Measurements from ENCODE around the gene LAG3.
"Not testable (repeated sequence)": the region's sequence is repeated elsewhere in the genome, so short reads cannot be mapped to it uniquely, and the experiment has no call there.

LAG3 gene

DNA sequence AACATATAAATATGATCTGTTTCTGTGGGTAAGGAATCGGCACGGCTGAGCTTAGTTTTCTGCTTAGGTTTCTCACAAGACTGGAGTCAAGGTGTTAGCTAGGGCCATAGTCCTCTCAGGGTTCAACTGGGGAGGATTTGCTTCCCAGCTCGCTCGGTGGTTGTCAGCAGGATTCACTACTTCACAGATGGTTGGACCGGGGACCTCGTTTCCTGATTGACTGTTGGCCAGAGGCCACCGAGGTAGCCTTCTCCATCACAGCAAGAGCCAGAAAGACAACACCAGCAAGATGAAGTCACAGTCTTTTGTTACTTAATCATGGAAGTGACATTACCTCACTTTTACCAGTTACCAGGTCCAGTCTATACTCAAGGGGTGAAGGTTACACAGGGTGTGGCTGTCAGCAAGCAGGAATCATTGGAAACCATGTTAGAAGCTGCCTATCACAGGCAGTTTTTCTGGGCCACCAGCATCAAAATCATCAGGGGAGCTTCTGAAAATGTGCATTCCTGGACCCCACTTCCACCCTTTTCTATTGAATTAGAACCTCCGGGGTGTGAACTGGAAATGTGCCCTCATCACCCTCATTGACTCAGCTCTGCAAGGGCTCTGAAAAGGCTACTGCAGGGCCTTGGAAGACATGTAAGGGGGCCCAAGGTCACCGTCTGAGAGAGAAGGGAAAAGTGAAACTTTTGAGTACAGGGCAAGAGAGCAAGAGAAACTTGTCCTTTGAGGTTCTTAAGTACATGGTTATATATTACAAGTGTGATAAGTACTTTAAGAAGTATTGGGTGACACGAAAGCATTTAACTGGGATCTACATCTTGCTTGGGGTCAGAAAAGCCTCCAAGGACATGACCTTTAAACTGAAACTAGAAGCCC, 37.6 kb upstream of the LAG3 start:
- H3K27ac ChIP-seq, result no peak overlapping the region; the same call in 1 of the 2 replicates
- TF ChIP-seq ZFX (IDR thresholded peaks at IDR 0.05), result no peak
- no peak for TF ChIP-seq CTCF (conservative IDR thresholded peaks at IDR 0.05)

DNA sequence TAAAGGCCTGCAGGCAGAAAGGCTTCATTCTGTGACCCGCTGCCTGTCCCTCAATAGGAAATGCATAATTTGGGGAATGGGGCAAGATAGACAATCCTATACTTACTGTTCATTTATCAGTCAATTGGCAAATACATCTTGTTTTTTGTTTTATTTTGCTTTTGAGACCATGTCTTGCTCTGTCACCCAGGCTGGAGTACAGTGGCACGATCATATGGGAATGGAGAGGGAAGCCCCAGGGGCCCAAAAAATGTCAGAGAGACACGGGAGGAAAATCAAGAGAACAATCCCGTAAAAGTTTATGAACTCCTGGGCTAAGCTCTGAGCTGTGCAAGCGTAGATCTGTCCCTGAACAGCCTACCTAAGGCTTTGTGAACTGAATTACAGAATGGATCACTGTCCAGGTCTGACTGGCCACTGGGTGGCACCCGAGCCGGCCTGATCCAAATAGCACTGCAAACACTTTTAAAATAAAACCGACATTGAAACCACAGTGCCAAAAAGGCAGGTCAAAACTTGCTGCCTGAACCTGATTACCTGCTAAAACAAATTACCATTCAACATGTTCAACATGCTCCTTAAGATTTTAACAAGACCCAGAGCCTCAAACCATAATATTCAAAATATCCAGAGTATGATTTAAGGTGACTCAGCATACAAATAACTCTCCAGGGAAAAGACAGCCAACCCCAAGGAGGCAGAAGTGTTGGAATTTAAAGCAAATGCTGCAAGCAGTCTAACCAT, 36.7 kb upstream of the LAG3 start:
- TF ChIP-seq CTCF (conservative IDR thresholded peaks at IDR 0.05) (peak; percentile 94), ZFX (IDR thresholded peaks at IDR 0.05) (no peak)
- H3K27ac ChIP-seq, result peak overlapping the region; percentile 50

DNA sequence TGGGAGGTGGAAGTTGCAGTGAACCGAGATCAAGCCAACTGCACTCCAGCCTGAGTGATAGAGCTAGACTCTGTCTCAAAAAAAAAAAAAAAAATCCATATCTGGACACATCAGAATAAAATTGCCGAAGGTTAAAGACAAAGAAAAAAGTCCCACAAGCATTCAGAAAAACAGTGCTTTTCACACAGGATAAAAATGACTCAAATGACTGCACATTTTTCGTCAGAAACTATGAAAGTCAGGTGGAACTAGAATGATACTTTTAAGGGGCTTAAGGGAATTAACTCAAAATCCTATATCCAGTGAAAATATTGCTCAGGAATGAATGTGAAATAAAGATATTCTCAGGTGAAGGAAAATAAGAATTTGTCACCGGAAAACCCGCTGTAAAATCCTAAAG, 35.6 kb upstream of the LAG3 start:
- TF ChIP-seq ZFX (IDR thresholded peaks at IDR 0.05), result no peak
- TF ChIP-seq CTCF (conservative IDR thresholded peaks at IDR 0.05), result no peak
- no peak overlapping the region; the same call in 1 of the 2 replicates for H3K27ac ChIP-seq

- not testable (repeated sequence) for H3K27ac ChIP-seq
Measured at GRCh38 chr12:6742080-6742479, 30.2 kb upstream of the LAG3 start.

GRCh38 chr12:6742834-6743233, 29.5 kb upstream of the LAG3 start:
- no peak for TF ChIP-seq CTCF (conservative IDR thresholded peaks at IDR 0.05)
- TF ChIP-seq ZFX (IDR thresholded peaks at IDR 0.05), result no peak

GRCh38 chr12:6743300-6743699, 29.0 kb upstream of the LAG3 start:
- H3K27ac ChIP-seq, result not testable (repeated sequence)

More at GRCh38 chr12:6742834-6743233, 29.5 kb upstream of the LAG3 start:
- H3K27ac ChIP-seq, result no peak overlapping the region

DNA sequence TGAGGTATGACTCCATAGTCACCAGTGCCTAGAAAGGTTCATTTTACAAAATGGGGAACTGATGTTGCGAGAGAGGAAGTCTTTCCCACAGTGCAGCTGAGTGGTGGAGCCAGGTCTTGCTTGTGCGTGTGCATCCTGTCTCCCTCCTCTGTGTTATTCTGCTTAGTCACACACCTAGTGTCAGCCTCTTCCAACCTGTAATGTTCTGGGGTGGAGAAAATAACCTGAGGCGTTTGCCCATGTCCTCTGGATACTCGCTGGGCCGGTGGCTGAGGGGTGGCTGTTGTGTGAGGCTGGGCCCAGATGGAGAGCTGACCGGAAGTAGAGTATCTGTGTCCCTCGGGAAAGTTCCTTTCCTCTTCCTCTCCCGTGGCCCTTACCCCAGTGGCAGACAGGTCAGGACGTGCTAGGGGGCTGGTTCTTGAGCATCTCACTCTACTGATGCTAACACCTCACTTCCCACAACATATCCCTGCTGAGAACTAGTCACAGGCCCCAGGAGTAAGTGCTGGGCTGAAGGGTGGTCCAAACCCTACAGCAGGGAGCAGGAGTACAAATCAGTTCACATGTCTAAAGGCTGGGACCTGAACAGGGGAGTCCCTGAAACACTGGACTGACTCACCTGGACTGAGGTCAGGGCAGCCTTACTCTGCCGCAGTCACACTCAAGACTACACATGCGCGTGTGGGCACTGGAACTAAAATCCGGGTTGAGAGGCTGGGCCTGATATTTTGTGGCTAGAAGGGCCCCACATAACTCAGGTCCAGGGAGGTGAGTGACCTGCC, 26.4 kb upstream of the LAG3 start:
- TF ChIP-seq ZFX (IDR thresholded peaks at IDR 0.05), result no peak
- TF ChIP-seq CTCF (conservative IDR thresholded peaks at IDR 0.05), result no peak
- H3K27ac ChIP-seq, result no peak overlapping the region

DNA sequence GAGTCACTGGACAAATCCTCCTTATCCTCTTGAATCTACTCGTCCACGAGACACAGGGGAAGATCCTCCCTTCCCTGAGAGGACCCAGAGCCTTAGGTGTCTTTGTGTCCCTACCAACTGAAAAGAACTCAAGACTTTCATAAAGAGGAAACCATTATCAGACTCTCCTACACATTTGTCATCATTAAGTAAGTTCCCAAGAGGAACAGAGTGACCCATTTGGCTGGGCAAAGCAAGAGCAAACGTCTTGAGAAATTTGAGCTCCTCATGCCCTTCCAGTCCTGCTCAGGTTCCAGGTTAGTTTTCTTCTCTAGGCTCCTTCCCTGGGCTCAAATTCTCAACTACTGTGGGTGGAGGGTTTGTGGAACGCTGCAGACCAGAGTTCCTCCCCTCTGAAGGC, 25.1 kb upstream of the LAG3 start:
- no peak for TF ChIP-seq ZFX (IDR thresholded peaks at IDR 0.05)
- TF ChIP-seq CTCF (conservative IDR thresholded peaks at IDR 0.05), result no peak
- H3K27ac ChIP-seq, result no peak overlapping the region
